ENCODE measurements around the gene GAL3ST3. TPM values are rescaled to one million over a fixed set of nuclear protein-coding genes. Genes with fewer than 3 reads are reported as not detected.
"Not testable (repeated sequence)": the region's sequence is repeated elsewhere in the genome, so short reads cannot be mapped to it uniquely, and the experiment has no call there.

The GAL3ST3 gene
- total and polyA plus RNA-seq, 2 donors, result 0.42 TPM; not detected in 1

GRCh38 chr11:66010036-66010435 lies 38.9 kb downstream of the GAL3ST3 start:
- not testable (repeated sequence) for H3K36me3 ChIP-seq (ENCODE audit: insufficient read depth); H3K27ac ChIP-seq (ENCODE audit: low read depth); H3K4me1 ChIP-seq (ENCODE audit: insufficient read depth); DNase-seq (ENCODE audit: extremely low spot score); H3K4me3 ChIP-seq (ENCODE audit: low read depth, low read length)
- 66% methylated on average over 4 of the region's 4 CpGs for WGBS

GRCh38 chr11:66008468-66009101 lies 40.4 kb downstream of the GAL3ST3 start:
- DNase-seq (ENCODE audit: extremely low spot score), result no peak
- H3K4me3 ChIP-seq (ENCODE audit: low read depth, low read length), result no peak overlapping the region
- H3K4me1 ChIP-seq (ENCODE audit: insufficient read depth), result no peaks in the 10 kb centered on the region
- no peaks in the 10 kb centered on the region for H3K36me3 ChIP-seq (ENCODE audit: insufficient read depth)
- WGBS, result 49% methylated on average over 10 of the region's 10 CpGs
- H3K27ac ChIP-seq (ENCODE audit: low read depth), result no peak overlapping the region

GRCh38 chr11:66008095-66008467 lies 40.9 kb downstream of the GAL3ST3 start:
- WGBS, result 68% methylated on average over 2 of the region's 2 CpGs

GRCh38 chr11:66007201-66007634 lies 41.7 kb downstream of the GAL3ST3 start:
- no peak overlapping the region for H3K27ac ChIP-seq (ENCODE audit: low read depth)
- no peaks in the 10 kb centered on the region for H3K36me3 ChIP-seq (ENCODE audit: insufficient read depth)
- no peaks in the 10 kb centered on the region for H3K4me1 ChIP-seq (ENCODE audit: insufficient read depth)
- 47% methylated on average over 5 of the region's 5 CpGs for WGBS
- H3K4me3 ChIP-seq (ENCODE audit: low read depth, low read length), result no peak overlapping the region
- DNase-seq (ENCODE audit: extremely low spot score), result no peak

More at GRCh38 chr11:66008095-66008467, 40.9 kb downstream of the GAL3ST3 start:
- DNase-seq (ENCODE audit: extremely low spot score), result no peak
- Histone ChIP-seq H3K4me1 (ENCODE audit: insufficient read depth) (no peaks in the 10 kb centered on the region), H3K36me3 (ENCODE audit: insufficient read depth) (no peaks in the 10 kb centered on the region), H3K27ac (ENCODE audit: low read depth) (no peak overlapping the region), H3K4me3 (ENCODE audit: low read depth, low read length) (no peak overlapping the region)

GRCh38 chr11:66006891-66007176 lies 42.1 kb downstream of the GAL3ST3 start:
- Histone ChIP-seq H3K36me3 (ENCODE audit: insufficient read depth) (no peaks in the 10 kb centered on the region), H3K27ac (ENCODE audit: low read depth) (no peak overlapping the region), H3K4me3 (ENCODE audit: low read depth, low read length) (no peak overlapping the region), H3K4me1 (ENCODE audit: insufficient read depth) (no peaks in the 10 kb centered on the region)
- 86% methylated on average over 4 of the region's 4 CpGs for WGBS
- no peak for DNase-seq (ENCODE audit: extremely low spot score)

GRCh38 chr11:66006134-66006890 lies 42.6 kb downstream of the GAL3ST3 start:
- no peaks in the 10 kb centered on the region for H3K4me1 ChIP-seq (ENCODE audit: insufficient read depth)
- H3K27ac ChIP-seq (ENCODE audit: low read depth), result no peak overlapping the region
- H3K4me3 ChIP-seq (ENCODE audit: low read depth, low read length), result no peak overlapping the region
- DNase-seq (ENCODE audit: extremely low spot score), result no peak
- H3K36me3 ChIP-seq (ENCODE audit: insufficient read depth), result no peaks in the 10 kb centered on the region
- 87% methylated on average over 13 of the region's 13 CpGs for WGBS

- no peak overlapping the region for H3K4me3 ChIP-seq (ENCODE audit: low read depth, low read length)
- no peaks in the 10 kb centered on the region for H3K36me3 ChIP-seq (ENCODE audit: insufficient read depth)
- WGBS, result 87% methylated on average over 4 of the region's 4 CpGs
- no peak for DNase-seq (ENCODE audit: extremely low spot score)
- no peak overlapping the region for H3K27ac ChIP-seq (ENCODE audit: low read depth)
- no peaks in the 10 kb centered on the region for H3K4me1 ChIP-seq (ENCODE audit: insufficient read depth)
These were observed 44.8 kb downstream of the GAL3ST3 start for GRCh38 chr11:66004186-66004585.

- Histone ChIP-seq H3K4me1 (ENCODE audit: insufficient read depth) (no peaks in the 10 kb centered on the region), H3K27ac (ENCODE audit: low read depth) (no peak overlapping the region), H3K4me3 (ENCODE audit: low read depth, low read length) (peak overlapping the region; percentile 75), H3K36me3 (ENCODE audit: insufficient read depth) (peaks cover 3% of the 10 kb centered on the region)
- WGBS, result 81% methylated on average over 6 of the region's 6 CpGs
- DNase-seq (ENCODE audit: extremely low spot score), result no peak
These were observed 45.7 kb downstream of the GAL3ST3 start for GRCh38 chr11:66003291-66003690.

GRCh38 chr11:66002648-66003225 lies 46.2 kb downstream of the GAL3ST3 start:
- DNase-seq (ENCODE audit: extremely low spot score), result no peak
- H3K36me3 ChIP-seq (ENCODE audit: insufficient read depth), result peaks cover 3% of the 10 kb centered on the region
- no peaks in the 10 kb centered on the region for H3K4me1 ChIP-seq (ENCODE audit: insufficient read depth)
- under 1% methylated on average over 40 of the region's 40 CpGs for WGBS
- peak overlapping the region; percentile 75 for H3K4me3 ChIP-seq (ENCODE audit: low read depth, low read length)
- H3K27ac ChIP-seq (ENCODE audit: low read depth), result peak overlapping the region; percentile 40

GRCh38 chr11:66001942-66002647 lies 46.9 kb downstream of the GAL3ST3 start, which contains the start of the genes BANF1 and EIF1AD:
Gene BANF1, plus strand, starts transcription at chr11:66002503. Its CDS starts 748 bp downstream, at chr11:66003251.
Gene EIF1AD, minus strand, starts transcription at chr11:66002157. Its CDS starts 1,768 bp downstream, at chr11:66000389.
- Histone ChIP-seq H3K4me3 (ENCODE audit: low read depth, low read length) (peak within 1 kb of the TSS; percentile 75), H3K27ac (ENCODE audit: low read depth) (peak within 1 kb of the TSS; percentile 63), H3K36me3 (ENCODE audit: insufficient read depth) (peaks cover 3% of the 10 kb centered on the region), H3K4me1 (ENCODE audit: insufficient read depth) (no peaks in the 10 kb centered on the region)
- WGBS, result under 1% methylated on average over 55 of the region's 55 CpGs
- peak; percentile 95 for DNase-seq (ENCODE audit: extremely low spot score)

- peaks cover 5% of the 10 kb centered on the region for H3K36me3 ChIP-seq (ENCODE audit: insufficient read depth)
- H3K4me1 ChIP-seq (ENCODE audit: insufficient read depth), result no peaks in the 10 kb centered on the region
- no peak overlapping the region for H3K4me3 ChIP-seq (ENCODE audit: low read depth, low read length)
- no peak overlapping the region for H3K27ac ChIP-seq (ENCODE audit: low read depth)
- DNase-seq (ENCODE audit: extremely low spot score), result no peak
- WGBS, result 86% methylated on average over 2 of the region's 2 CpGs
These were observed 51.7 kb downstream of the GAL3ST3 start for GRCh38 chr11:65997286-65997685.

GRCh38 chr11:65992056-65992455 lies 56.9 kb downstream of the GAL3ST3 start:
- DNase-seq (ENCODE audit: extremely low spot score), result no peak
- no peak overlapping the region for H3K4me3 ChIP-seq (ENCODE audit: low read depth, low read length)
- no peak overlapping the region for H3K27ac ChIP-seq (ENCODE audit: low read depth)
- H3K36me3 ChIP-seq (ENCODE audit: insufficient read depth), result peaks cover 2% of the 10 kb centered on the region
- 74% methylated on average over 5 of the region's 5 CpGs for WGBS
- H3K4me1 ChIP-seq (ENCODE audit: insufficient read depth), result no peaks in the 10 kb centered on the region
